GM23338 (cell line): ENCODE data around the gene BCL2. TPM values are rescaled to one million over a fixed set of nuclear protein-coding genes. Genes with fewer than 3 reads are reported as not detected.

Source experiments
- ATAC-seq: fragments of 200-7000 bp; cut with Tn5 transposase; 3 replicates; pipeline ENCODE4 v1.9.1; 2020
- DNase-seq: peaks from one replicate; pipeline ENCODE4 v3.0.0-alpha.2; 2015; ENCODE audit warnings: low spot score
- H2AFZ ChIP-seq: fragments of 200-600 bp; sonication (generic); 2 replicates; pipeline ENCODE4 v1.8.0; 2016; ENCODE audit warnings: antibody characterized with exemption, mild to moderate bottlenecking, moderate library complexity
- H3F3A ChIP-seq: fragments of 200-600 bp; sonication (generic); replicated peaks from 2 replicates; pipeline ENCODE4 v1.8.0; 2017; ENCODE audit warnings: antibody characterized with exemption, mixed run types, low read depth
- H3K27ac ChIP-seq: fragments of 200-600 bp; sonication (generic); 2 replicates; pipeline ENCODE4 v1.6.1; 2016; ENCODE audit warnings: low read depth
- H3K27me3 ChIP-seq: fragments of 200-600 bp; sonication (generic); 2 replicates; pipeline ENCODE4 v1.8.0; 2016; ENCODE audit warnings: mild to moderate bottlenecking, mixed run types, moderate library complexity; ENCODE audit not compliant: insufficient read depth
- H3K36me3 ChIP-seq: fragments of 200-600 bp; sonication (generic); 2 replicates; pipeline ENCODE4 v1.8.0; 2016; ENCODE audit warnings: mild to moderate bottlenecking; ENCODE audit not compliant: insufficient read depth
- H3K4me1 ChIP-seq: fragments of 200-600 bp; sonication (generic); 2 replicates; pipeline ENCODE4 v1.8.0; 2016; ENCODE audit warnings: mild to moderate bottlenecking, moderate library complexity; ENCODE audit not compliant: insufficient read depth
- H3K4me2 ChIP-seq: fragments of 200-600 bp; sonication (generic); 2 replicates; pipeline ENCODE4 v1.7.1; 2017; ENCODE audit warnings: mixed run types
- H3K4me3 ChIP-seq: fragments of 200-600 bp; sonication (generic); 2 replicates; pipeline ENCODE4 v1.6.1; 2016; ENCODE audit warnings: mixed run types
- H3K79me2 ChIP-seq: fragments of 200-600 bp; sonication (generic); replicated peaks from 2 replicates; pipeline ENCODE4 v1.8.0; 2017; ENCODE audit warnings: mild to moderate bottlenecking; ENCODE audit not compliant: insufficient read depth
- H3K9me2 ChIP-seq: fragments of 200-600 bp; sonication (generic); 2 replicates; pipeline ENCODE4 v1.8.0; 2017; ENCODE audit not compliant: insufficient read depth
- H4K20me1 ChIP-seq: fragments of 200-600 bp; sonication (generic); replicated peaks from 2 replicates; pipeline ENCODE4 v1.8.0; 2017; ENCODE audit warnings: mild to moderate bottlenecking; ENCODE audit not compliant: insufficient read depth
- H3K27ac Mint-ChIP-seq: 2 replicates; pipeline ENCODE4 v1.8.0; 2020; ENCODE audit warnings: inconsistent platforms, mild to moderate bottlenecking, moderate library complexity, mixed read lengths
- H3K27me3 Mint-ChIP-seq: 3 replicates; pipeline ENCODE4 v1.8.0; 2022; ENCODE audit warnings: low read depth, mild to moderate bottlenecking, moderate library complexity, mixed read lengths, inconsistent platforms; ENCODE audit not compliant: insufficient read depth, poor library complexity
- H3K36me3 Mint-ChIP-seq: 3 replicates; pipeline ENCODE4 v1.8.0; 2021; ENCODE audit warnings: low read depth, mild to moderate bottlenecking, inconsistent platforms, moderate library complexity, mixed read lengths
- H3K4me1 Mint-ChIP-seq: 3 replicates; pipeline ENCODE4 v1.8.0; 2020; ENCODE audit warnings: mild to moderate bottlenecking, inconsistent platforms, mixed read lengths
- H3K4me3 Mint-ChIP-seq: 3 replicates; pipeline ENCODE4 v1.8.0; 2021; ENCODE audit warnings: moderate library complexity, mild to moderate bottlenecking, inconsistent platforms, mixed read lengths
- H3K9me3 Mint-ChIP-seq: 3 replicates; pipeline ENCODE4 v1.8.0; 2020; ENCODE audit warnings: moderate library complexity, mild to moderate bottlenecking, inconsistent platforms, mixed read lengths
- CTCF ChIP-seq, 2 experiments: fragments of 200-600 bp in 1 of 2; sonication (generic) in 1 of 2; conservative IDR thresholded peaks; 2 replicates each; pipeline versions ENCODE4 v1.5.1 to v1.6.1; 2016 to 2017; ENCODE audit warnings: antibody characterized with exemption in 2 of 2, low read depth in 2 of 2, mild to moderate bottlenecking in 2 of 2, moderate library complexity in 1 of 2
- ETS1 ChIP-seq: IDR thresholded peaks from 2 replicates; pipeline ENCODE4 v1.6.1; 2016; ENCODE audit warnings: antibody characterized with exemption
- JUNB ChIP-seq: IDR thresholded peaks from one replicate; pipeline ENCODE4 v1.6.1; 2016; ENCODE audit warnings: antibody characterized with exemption; ENCODE audit not compliant: unreplicated experiment
- STAT1 ChIP-seq: IDR thresholded peaks from one replicate; pipeline ENCODE4 v1.6.1; 2016; ENCODE audit warnings: antibody characterized with exemption; ENCODE audit not compliant: unreplicated experiment
- ZNF114 ChIP-seq: fragments of 250-450 bp; sonication (Bioruptor Pico); IDR thresholded peaks from 2 replicates; pipeline ENCODE4 v1.5.0; 2020; ENCODE audit warnings: mild to moderate bottlenecking, moderate library complexity
- ZNF331 ChIP-seq: fragments of 250-450 bp; sonication (Bioruptor Pico); IDR thresholded peaks from 2 replicates; pipeline ENCODE4 v1.5.0; 2020; ENCODE audit warnings: low read depth, mild to moderate bottlenecking, moderate library complexity
- ZNF462 ChIP-seq: fragments of 250-450 bp; sonication (Bioruptor Pico); IDR thresholded peaks from 2 replicates; pipeline ENCODE4 v1.5.0; 2020; ENCODE audit warnings: mild to moderate bottlenecking, moderate library complexity
- polyA plus RNA-seq: library from polyadenylated mRNA; unstranded; fragments of >200 nt; fragmentation: Nextera tagmentation; extraction: Ambion mirVana; gene quantifications from 2 replicates; pipeline ENCODE4 v1.2.1, GENCODE V29; 2016
- total RNA-seq: library from RNA; depleted of rRNA; stranded (reverse); fragments of >200 nt; shearing (Covaris generic); gene quantifications from 2 replicates; pipeline ENCODE4 v1.2.3, GENCODE V29; 2014

Gene BCL2
- total and polyA plus RNA-seq, 2 experiments from 2014 or later = 1.2 to 4.0 TPM

GRCh38 chr18:63109802-63110201, 209.8 kb downstream of the BCL2 start (continued):
- TF ChIP-seq ZNF462 (CRISPR knock-in tag) = no peak
- no peak for TF ChIP-seq JUNB

- no peak for ATAC-seq
- no peaks in the 10 kb centered on the region for H3K79me2 ChIP-seq
- DNase-seq = no peak
- H3K36me3 ChIP-seq = no peaks in the 10 kb centered on the region
- Mint-ChIP-seq H3K27me3 (no peaks in the 10 kb centered on the region), H3K4me3 (no peak overlapping the region), H3K4me1 (peaks cover 10% of the 10 kb centered on the region; the same call in 2 of the 3 replicates), H3K27ac (no peak overlapping the region), H3K36me3 (no peaks in the 10 kb centered on the region), H3K9me3 (peaks cover 3% of the 10 kb centered on the region; the same call in 2 of the 3 replicates)
- H3F3A ChIP-seq = no peaks in the 10 kb centered on the region
- H3K4me3 ChIP-seq = no peak overlapping the region
- no peak overlapping the region for H2AFZ ChIP-seq
- 0 out of 2 replicates have a peak, but pooled peaks cover 7% of the 10 kb centered on the region for H3K9me2 ChIP-seq
- no peaks in the 10 kb centered on the region for H3K4me1 ChIP-seq
- H3K27ac ChIP-seq = no peak overlapping the region
- H4K20me1 ChIP-seq = no peaks in the 10 kb centered on the region
- no peaks in the 10 kb centered on the region for H3K27me3 ChIP-seq
- no peak overlapping the region for H3K4me2 ChIP-seq
- TF ChIP-seq ETS1 (no peak), ZNF331 (no peak), ZNF114 (no peak), ZNF462 (CRISPR knock-in tag) (no peak), CTCF (conservative IDR thresholded peaks at IDR 0.05; ENCODE audit: low read depth in 2 of 2) (no peak), STAT1 (no peak)
Measured at GRCh38 chr18:63109022-63109421, 210.5 kb downstream of the BCL2 start.
